Superior temporal gyrus (tissue), 1 donor: ENCODE results near the gene STPG4.

Source experiments
- DNase-seq: peaks from one replicate; pipeline ENCODE4 v3.0.0-alpha.2; 2016; ENCODE audit errors: extremely low spot score

Gene STPG4

DNA sequence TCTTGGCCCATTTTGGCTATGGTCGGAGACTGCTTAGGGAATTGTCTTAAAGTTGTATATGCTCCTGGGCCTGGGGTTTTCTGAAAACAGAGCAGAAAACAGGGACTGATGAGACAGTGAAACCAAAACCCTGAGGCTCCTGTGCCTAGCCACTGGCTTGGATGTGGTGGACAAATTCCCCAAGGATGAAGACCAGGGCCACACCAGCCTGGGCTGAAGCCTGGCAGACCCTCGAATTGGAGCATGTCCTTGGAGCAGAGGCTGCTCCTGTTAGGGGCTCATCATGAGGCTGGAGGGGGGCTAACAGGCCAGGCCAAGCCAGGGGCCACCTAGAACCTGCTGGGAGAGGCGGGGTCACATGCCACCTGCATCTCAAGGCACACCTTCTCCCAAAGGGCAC, 68.1 kb downstream of the STPG4 start:
- DNase-seq: no peak

DNA sequence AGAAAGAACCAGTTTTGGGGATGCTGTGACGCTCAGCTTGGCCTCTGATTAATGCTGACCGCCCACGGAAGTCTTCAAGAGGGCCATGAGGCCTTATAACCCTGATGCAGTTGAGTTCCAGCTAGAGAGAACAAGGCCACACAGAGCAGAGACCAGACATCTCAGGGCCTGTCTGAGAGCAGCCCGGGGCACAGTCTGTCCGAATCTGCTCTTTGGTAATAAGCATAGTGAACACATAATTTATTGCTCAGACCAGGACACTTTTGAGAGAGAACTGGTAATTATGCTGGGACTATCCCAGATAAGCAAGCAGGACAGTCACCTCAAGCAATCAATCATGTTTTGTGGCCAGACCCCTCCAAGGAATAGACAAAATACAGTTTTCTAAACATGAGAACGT, 68.5 kb downstream of the STPG4 start:
- no peak for DNase-seq

DNA sequence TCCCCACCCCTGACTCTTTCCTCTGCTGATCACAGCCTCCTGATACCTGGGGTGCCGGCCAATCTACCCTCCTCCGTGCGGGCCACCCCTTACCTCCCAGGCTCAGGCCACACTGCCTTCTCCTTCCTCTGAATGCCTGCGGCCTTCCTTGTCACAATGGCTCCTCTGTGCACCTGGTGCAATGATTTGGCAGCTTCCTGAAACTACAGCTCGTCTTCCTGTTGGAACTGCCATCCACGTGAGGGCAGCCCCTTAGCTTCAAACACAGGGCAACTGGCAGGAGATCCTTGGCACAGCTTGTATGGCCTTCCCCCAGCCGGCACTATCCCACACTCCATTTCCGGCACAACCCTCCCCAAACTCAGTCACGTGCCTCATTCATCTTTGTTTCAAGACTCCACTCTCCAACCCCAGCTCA, 69.0 kb downstream of the STPG4 start:
- peak; percentile 52 for DNase-seq

DNA sequence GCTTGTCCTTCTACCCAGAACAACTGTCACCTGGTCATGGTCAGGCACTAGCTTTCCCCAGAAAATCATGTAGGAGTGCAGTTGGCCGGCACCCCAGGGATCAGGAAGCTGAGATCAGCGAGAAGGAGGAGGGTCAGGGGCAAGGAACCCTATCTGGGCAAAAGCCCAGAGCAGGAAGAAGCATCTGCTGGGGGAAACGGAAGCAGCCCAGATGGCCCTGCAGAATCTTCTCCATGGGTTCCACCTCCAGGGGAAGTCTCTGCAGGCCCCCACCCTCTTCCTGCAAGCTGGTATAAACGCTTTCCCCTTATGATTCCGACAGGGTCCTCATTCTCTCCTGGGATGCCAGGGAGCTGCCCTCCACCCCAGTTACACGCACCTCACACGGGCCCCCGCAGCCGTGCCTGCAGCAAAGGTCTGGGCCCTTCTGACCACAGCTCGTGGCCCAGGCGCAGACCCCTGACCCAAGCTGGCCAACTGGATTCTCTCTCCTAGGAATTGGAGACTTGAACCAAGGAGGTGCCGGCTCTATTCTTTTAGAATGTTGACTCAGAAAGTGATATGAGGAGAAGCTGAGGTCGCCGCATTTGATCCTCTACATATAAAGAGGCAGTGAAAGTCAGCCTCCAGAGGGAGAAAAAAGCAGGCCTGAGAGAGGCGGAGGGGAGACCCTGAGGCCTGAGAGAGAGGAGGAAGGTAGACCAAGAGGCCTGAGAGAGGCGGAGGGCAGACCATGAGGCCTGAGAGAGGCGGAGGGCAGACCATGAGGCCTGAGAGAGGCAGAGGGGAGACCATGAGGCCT, 71.0 kb downstream of the STPG4 start:
- DNase-seq: no peak

DNA sequence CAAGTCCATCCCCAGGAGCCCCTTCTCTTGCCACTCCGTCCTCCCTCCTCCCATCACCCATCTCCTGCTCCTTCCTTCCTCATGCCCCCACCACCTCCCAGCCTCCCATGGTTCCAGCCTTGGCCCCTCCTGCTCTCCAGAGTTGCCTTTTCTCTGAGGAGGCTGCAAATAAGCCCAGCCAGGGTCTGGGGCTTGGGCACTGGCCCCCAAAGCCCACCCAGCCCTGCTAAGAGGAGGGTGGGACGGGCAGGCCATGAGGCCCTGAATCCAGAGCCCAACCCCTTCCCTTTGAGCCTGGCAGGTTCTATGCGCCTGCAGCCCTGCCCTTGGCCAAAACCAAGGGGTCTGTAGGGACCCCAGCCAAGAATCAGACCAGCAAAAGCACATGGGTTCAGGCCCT, 71.6 kb downstream of the STPG4 start:
- no peak for DNase-seq

DNA sequence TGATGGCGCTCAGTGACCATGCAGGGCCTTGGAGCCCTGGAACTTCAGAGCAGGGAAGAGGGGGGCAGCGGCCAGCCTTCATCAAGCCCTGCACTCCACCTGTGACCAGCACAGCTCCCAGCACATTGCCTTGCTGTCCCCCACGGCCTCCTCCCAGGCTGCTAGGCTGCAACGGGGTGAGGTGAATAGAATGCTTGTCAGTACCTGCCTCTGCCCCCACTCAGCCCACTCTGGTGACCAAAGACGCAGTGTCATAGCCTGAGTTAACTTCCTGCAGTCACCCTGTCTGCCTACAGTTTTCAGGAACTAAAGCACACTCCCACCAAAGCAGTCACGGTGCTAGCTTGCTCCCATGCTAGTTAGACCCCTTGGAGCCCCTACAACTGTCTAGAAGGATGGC, 72.1 kb downstream of the STPG4 start:
- DNase-seq: no peak

DNA sequence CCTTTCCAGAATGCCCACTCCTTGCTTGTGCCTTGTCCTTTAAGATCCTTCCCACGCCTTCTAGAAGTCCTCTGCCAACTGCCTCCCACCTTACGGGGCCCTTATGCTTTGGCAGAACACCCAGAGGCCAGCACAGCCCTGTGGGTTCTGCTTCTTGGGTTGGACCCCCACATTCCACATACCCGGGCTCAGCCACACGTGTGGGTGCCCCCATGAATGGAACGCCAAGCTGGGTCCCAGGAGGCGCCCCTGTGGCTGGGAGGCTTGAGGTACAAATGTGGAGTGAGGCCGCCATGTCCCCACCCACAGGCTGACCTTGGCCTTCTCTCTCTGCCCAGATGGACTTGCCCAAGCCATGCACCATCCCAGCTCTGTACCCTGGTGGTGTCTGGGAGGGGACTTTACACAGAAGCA, 74.2 kb downstream of the STPG4 start:
- DNase-seq: no peak

DNA sequence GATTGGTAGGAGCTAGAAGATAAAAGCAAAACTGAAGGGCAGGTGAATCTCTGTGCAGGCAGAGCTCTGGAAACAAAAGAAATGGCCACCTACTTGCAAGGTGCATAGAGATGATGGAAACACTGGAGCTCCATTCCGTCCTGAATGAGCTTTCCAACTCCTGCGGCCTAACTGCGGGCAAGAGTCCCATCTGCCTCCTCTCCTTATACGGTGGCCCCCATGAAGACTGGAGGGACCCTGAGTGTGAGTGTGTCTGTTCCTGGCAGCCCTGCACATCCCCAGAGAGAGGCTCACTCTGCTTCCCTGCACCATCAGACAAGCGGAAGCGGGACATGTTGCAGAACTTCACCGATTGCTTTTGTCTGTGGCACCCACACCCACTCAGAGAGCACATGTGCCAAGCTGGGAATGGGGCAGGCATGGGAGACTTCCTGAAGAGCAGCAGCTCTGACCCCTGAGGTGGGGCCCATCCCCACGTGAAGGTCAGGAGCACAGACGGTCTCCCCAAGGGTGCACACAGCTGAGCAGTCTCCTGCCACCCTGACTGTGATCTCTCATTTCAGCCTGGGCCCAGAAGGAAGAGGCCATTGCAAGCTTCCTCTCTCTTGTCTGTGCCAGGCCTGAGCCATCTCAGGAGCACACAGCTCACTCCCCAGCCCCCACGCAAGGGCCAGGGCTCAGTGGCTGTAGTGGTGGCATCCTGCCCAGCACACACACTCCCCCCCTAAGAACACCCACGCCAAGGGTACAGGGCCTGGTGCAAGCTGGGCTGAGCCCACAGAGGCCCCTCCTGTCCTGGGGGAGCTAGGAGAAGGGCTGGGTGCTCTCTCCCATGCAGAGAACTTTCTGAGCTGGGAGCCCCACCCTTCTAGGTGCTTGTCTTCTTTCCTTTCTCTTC, 75.3 kb downstream of the STPG4 start:
- no peak for DNase-seq

DNA sequence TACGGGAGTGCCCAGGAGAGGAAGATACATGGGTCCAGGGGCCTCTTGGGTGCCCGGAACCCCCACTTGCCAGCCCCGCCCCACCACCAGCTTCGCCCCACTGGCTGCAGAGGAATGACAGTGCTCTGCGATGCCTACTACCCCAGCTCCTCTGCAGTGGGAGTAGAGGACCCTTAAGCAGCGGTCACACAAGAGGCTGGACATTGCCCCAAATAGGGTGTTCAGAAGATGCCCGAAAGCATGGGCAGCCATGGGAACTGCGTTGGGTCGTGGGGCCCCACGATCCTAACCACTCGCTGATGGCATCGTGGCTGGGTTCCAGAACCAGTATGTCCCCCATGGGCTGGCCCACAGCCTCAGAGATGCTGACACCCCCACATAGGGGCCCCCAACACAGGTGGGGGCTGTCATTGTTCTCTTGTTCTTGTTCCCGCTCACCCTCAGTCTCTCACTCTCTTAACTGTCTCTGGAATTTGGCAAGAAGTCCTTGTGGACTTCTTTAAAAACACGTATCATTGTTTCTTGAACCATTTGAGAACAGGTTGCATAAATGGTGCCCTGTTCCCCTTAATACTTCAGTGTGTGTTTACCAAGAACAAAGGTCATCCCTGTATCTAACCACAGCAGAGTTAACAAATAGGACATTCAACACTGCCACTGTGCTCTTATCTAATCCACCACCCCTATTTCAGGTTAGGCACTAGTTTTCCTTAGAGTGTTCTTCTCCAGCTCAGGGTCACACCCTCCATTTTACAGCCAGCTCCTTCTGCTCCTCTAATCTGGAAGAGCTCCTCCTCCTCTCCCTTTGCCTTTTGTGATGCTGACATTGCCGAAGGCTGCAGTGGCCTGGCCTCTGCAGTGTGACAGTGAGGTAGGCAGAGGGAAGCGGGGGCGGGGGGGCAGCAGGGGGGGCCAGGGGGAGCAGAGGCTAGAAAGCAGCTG, 76.3 kb downstream of the STPG4 start:
- no peak for DNase-seq

DNA sequence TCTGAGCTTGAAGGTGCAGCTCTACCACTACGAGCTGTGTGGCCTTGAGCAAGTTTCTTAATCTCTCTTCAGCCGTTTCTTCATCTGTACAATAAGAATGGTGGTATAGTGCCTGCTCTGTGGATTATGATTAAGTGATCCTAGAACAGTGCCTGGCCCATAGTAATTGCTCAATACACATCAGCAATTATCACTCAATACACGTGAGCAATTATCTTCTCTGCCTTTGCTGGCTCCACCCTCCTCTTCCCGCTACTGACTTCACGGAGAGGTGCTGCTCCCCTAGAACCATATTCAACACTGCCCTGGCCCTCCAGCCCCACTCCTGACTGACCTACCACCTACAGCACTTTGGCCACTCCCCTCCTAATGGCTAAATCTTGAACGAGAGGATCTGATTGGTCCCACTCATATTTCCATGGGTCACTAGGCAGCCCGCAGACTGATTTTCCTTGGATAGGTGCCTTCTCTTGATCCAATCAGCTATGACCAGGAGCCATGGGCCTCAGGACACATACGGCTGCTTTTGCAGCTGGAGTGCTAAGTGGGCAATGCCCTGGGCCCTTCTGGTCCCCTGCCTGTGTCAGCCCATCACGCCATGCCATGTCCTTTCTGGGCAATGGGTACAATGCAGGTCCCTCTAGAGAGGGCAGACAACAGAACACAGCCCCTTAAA, 77.5 kb downstream of the STPG4 start:
- DNase-seq: no peak

DNA sequence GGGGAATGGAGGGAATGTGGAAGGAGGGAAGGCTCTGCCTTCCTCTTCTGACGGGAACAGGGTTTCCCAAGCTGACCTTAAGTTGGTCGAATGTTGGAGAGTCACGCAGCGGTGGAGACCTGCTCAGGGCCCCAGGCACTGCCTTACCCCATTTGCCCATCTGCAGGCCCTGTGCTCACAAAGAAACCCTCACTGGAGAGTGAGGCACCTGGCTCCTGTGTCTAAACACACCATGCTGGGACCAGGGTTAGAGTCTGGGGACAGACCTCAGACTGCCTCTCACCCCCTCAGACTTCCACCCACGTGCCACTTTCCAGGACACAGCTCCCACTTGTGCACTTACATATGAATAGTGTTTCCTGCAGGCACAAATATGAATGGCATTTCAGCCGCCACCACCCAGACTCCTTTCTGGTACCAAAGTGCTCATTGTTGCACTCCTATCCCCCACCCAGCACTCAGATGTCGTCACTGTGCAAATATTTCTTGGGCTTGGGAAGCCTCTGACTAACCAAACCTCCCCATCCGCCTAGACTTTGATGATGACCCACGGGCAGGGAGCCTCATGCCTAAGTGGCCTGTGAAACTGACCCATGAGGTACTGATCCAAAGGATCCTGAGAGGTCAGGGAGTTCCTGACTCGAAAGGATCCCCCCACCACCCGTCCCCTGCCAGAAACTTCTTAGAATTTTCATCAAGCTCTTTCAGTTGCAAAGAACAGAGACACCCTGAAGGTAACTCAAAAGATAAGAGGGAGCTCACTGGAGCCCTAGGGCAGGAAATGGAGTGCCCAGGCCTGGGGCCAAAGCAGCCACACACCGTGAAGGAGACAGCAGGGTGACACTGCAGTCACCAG, 78.3 kb downstream of the STPG4 start:
- DNase-seq: no peak

DNA sequence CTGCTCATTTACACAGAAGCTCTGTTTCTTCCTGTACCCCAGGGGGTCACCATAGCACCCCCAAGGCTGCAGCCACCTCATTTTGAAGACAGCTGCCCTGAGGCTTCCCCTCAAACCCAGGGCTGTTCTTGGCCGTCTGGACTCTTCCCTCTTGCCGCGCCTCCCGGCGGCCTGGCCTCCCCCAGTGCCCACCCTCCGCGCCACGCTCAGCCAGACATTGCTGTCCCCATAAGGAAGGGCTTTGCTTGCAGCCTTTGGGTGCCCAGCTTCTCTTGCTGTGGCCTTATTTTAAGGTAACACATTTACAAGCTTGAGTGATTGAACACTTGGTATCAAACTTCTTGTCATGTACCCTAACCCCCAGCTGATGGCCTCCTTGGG, 79.0 kb downstream of the STPG4 start:
- DNase-seq: no peak

DNA sequence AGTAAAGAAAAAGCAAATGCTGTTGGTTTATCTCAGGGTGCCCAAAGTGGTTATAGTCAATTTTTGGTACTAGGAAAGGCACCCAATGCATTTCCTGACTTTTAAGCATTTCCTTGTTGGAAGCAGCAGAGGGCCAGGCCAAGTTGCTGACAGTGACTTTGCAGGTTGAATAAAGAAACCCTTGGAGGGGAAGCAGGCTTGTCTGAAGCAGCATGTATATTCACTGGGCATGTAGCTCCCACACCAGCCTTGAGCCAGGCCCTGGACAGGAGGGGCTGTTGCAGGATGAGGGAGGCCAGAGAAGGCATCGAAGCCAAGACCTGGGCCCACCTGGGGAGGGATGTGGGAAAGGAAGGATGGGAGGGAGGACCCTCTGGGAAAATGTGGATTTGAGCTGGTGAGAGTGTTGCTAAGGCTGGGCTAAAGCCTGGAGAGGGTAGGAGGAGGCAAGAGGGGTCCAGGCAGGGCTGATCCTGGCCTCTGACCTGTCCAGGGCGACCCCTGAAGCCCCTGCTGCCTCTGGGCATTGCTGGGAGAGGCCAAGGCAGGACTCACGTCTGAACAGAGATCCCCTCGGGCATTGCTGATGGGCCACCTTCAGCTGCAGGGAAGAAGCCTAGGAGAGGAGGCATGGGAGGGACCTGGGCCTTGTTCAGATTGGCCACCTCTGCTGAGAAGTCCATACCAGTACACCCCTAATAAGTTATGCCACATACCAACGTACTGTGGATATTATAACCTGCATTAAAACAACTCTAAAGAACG, 79.6 kb downstream of the STPG4 start:
- no peak for DNase-seq

DNA sequence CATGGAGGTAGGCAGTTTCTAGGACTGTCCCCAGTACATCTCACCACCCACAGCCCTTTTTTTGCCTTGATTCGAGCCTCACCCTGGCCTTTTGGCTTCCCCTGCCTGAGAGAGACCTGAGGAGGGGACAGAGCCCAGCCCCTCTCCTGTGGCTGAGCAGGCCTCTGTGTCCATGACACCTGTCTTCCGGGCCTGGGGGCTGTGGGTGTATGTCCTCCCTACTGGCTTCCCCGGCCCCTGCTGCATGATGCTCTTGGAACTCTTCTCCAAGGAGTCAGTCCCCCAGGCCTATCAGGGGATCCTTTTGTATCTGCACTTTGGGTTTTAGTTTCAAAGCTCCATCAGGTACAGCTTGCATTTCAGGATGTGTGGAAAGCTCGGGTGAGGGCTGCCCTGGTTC, 80.4 kb downstream of the STPG4 start:
- DNase-seq: no peak

DNA sequence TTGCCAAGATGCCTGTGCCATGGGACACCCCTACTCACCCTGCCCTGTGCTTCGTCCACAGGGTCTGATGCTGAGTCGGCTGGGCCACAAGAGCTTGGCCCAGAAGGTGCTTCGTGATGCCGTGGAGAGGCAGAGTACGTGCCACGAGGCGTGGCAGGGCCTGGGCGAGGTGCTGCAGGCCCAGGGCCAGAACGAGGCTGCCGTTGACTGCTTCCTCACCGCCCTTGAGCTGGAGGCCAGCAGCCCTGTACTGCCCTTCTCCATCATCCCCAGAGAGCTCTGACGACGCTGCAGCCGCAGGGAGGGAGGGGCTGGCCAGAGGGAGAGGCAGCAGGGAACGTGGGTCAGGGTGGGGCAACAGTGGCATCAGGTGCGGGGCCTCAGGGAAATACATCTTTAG, 81.5 kb downstream of the STPG4 start:
- no peak for DNase-seq

DNA sequence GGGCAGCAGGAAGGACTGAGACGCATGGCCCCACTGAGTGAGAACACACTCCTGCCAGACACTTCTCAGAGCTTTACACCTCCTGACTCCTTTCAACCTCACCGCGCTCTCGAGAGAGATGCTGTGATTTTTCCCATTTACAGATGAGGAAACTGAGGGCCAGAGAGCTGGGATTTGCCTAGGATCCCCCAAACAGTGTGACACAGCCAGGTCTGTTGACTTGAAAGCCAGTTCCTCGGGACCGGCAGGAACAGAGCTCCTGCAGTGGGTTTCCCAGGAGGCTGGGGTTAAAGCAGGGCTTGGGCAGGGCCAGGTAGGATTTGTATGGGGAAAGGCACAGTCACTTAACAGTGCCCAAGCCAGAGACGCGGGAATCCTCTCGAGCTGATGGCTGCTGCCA, 81.9 kb downstream of the STPG4 start:
- no peak for DNase-seq

DNA sequence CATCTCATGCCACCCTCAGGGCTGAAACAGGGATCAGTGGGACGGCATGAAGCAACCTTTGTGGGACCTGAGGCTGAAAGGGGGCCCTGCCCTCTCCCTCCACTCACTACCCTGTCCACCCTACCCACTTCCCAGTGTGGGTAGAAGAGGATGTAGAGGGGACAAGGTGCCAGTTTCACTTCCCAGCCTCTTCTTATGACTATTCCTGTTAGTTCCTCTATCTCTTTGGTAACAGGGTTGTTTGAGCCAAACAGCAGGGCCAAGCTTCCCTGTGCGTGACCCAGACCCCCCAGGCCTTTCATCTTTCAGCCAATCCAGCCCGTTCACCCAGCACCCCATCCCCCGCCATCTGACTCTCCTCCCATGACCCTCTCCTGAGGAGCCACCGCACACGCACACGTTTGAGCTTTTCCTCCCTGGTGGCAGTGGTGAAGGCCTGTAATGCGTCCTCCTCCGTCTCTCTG, 82.3 kb downstream of the STPG4 start:
- DNase-seq: peak; percentile 54

DNA sequence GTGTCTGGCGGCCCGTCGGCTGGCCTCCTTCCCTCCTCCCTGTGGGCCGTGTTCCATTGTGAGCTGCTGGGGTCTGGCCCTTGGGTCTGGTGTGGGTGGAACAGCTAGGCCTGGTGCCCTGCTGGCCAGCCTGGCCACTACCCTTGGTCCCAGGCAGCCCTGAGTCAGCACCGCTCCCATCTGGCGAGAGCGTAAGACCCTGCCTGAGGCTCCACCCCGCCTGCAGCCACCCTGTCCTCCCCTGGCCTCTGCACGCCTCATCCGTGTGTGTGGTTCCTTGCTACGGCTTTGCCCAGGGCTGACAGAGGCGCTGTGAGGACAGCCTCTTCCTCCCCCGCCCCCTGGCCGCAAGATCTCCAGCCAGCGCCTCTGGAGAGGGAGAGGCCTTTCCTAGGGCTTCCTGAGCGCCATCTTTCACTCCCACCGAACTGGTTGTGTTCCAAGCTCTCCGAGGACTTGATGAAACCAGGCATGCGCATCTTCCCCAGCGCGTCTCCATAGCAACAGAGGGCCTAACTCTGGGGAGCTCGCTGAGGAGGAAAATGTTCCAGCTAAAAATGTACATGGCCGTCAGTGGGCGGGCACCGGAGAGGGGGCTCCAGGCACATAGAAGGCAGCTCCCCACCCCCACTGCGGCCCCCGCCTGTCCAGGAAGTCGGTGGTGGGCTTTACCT, 83.0 kb downstream of the STPG4 start:
- peak; percentile 91 for DNase-seq
